Keratinocyte (primary cell): ENCODE measurements around the gene SERINC5. TPM values are rescaled to one million over a fixed set of nuclear protein-coding genes. Genes with fewer than 3 reads are reported as not detected.

Source experiments
- DNase-seq: peaks from one replicate; pipeline ENCODE4 v3.0.0-alpha.2; 2011; ENCODE audit warnings: low read depth, missing footprints, low spot score
- FAIRE-seq: peaks from 2 replicates; lab custom pipeline; 2011; peaks lifted over from hg19 to GRCh38; lab: Jason Lieb, UNC
- H2AFZ ChIP-seq: 2 replicates; pipeline ENCODE4 v1.6.0; 2012; ENCODE audit warnings: low read length, control low read depth, inconsistent platforms; ENCODE audit not compliant: control insufficient read depth
- H3K27ac ChIP-seq: 2 replicates; pipeline ENCODE4 v1.5.1; 2011; ENCODE audit warnings: low read length; ENCODE audit not compliant: control insufficient read depth, insufficient read depth
- H3K27me3 ChIP-seq: 3 replicates; pipeline ENCODE4 v1.6.0; 2011; ENCODE audit warnings: low read length; ENCODE audit not compliant: control insufficient read depth, insufficient read depth; ENCODE audit errors: extremely low read depth
- H3K36me3 ChIP-seq, 2 experiments: 2 replicates in 1 of 2; 3 replicates in 1 of 2; pipeline ENCODE4 v1.5.1; 2011; ENCODE audit warnings: low read length in 2 of 2, mild to moderate bottlenecking in 1 of 2; ENCODE audit not compliant: control insufficient read depth in 2 of 2, insufficient read depth in 2 of 2; ENCODE audit errors: extremely low read depth in 1 of 2
- H3K4me1 ChIP-seq: 3 replicates; pipeline ENCODE4 v1.5.1; 2011; ENCODE audit warnings: low read length; ENCODE audit not compliant: control insufficient read depth, insufficient read depth; ENCODE audit errors: extremely low read depth
- H3K4me2 ChIP-seq: 3 replicates; pipeline ENCODE4 v1.6.0; 2011; ENCODE audit warnings: low read depth, low read length; ENCODE audit not compliant: control insufficient read depth, insufficient read depth; ENCODE audit errors: extremely low read depth
- H3K4me3 ChIP-seq, 3 experiments: fragments of 200-600 bp in 1 of 3; sonication (generic) in 1 of 3; 2 replicates in 2 of 3; 3 replicates in 1 of 3; pipeline ENCODE4 v1.5.1; 2011 to 2016; ENCODE audit warnings: low read length in 3 of 3, mild to moderate bottlenecking in 3 of 3, control low read depth in 2 of 3, inconsistent platforms in 1 of 3, low read depth in 1 of 3, mixed read lengths in 1 of 3, mixed run types in 1 of 3, moderate library complexity in 1 of 3; ENCODE audit not compliant: control insufficient read depth in 2 of 3, insufficient read depth in 2 of 3; ENCODE audit errors: extremely low read depth in 1 of 3
- H3K79me2 ChIP-seq: 2 replicates; pipeline ENCODE4 v1.6.0; 2012; ENCODE audit warnings: low read length; ENCODE audit not compliant: control insufficient read depth, insufficient read depth
- H3K9ac ChIP-seq: 3 replicates; pipeline ENCODE4 v1.6.0; 2011; ENCODE audit warnings: low read length; ENCODE audit not compliant: control insufficient read depth, insufficient read depth; ENCODE audit errors: extremely low read depth
- H3K9me1 ChIP-seq: 3 replicates; pipeline ENCODE4 v1.6.0; 2011; ENCODE audit warnings: low read length; ENCODE audit not compliant: control insufficient read depth, insufficient read depth; ENCODE audit errors: extremely low read depth
- H3K9me3 ChIP-seq: 2 replicates; pipeline ENCODE4 v1.5.1; 2012; ENCODE audit warnings: low read depth, low read length; ENCODE audit not compliant: control insufficient read depth
- H4K20me1 ChIP-seq: 3 replicates; pipeline ENCODE4 v1.6.0; 2011; ENCODE audit warnings: low read length; ENCODE audit not compliant: control insufficient read depth, insufficient read depth; ENCODE audit errors: extremely low read depth
- EZH2 ChIP-seq: IDR thresholded peaks from one replicate; pipeline ENCODE4 v1.6.1; 2012; ENCODE audit warnings: inconsistent platforms, mild to moderate bottlenecking, low read length, moderate library complexity
- dilution Hi-C: fragments of 300-500 bp; cut with MboI; formaldehyde crosslinking; loops from one replicate; pipeline ENCODE4 v1.7.0; 2020; ENCODE audit warnings: low sequenced_read_pairs; ENCODE audit not compliant: extremely low pct_ligation_motif_present
- polyA plus RNA-seq, 5 experiments: library from polyadenylated mRNA; depleted of rRNA in 3 of 5; stranded (reverse) in 3 of 5; stranded (forward) in 1 of 5; unstranded in 1 of 5; fragments of >200 nt; gene quantifications; 1 replicate in 1 of 5; 2 replicates in 3 of 5; 3 replicates in 1 of 5; pipeline versions ENCODE4 v1.2.1 to v1.2.3, GENCODE V29; 2011 to 2012; ENCODE audit warnings: missing spikeins in 2 of 5, low read depth in 1 of 5, low replicate concordance in 1 of 5
- TF ChIP-seq, protein P1 (sequence below), 3 experiments: IDR thresholded peaks in 1 of 3; conservative IDR thresholded peaks in 1 of 3; optimal IDR thresholded peaks in 1 of 3; 2 replicates in 2 of 3; 3 replicates in 1 of 3; pipeline versions ENCODE3 to v1.5.1; 2011; ENCODE audit warnings: low read length in 3 of 3, mild to moderate bottlenecking in 3 of 3, moderate library complexity in 2 of 3, control low read depth in 1 of 3, inconsistent platforms in 1 of 3; ENCODE audit not compliant: insufficient read depth in 2 of 3; ENCODE audit errors: extremely low read depth in 1 of 3

The SERINC5 gene
- polyA plus RNA-seq, 1 donor (not counting 4 experiments of a cell fraction or from before 2014, with no cell fraction given), result 20.0 TPM

DNA sequence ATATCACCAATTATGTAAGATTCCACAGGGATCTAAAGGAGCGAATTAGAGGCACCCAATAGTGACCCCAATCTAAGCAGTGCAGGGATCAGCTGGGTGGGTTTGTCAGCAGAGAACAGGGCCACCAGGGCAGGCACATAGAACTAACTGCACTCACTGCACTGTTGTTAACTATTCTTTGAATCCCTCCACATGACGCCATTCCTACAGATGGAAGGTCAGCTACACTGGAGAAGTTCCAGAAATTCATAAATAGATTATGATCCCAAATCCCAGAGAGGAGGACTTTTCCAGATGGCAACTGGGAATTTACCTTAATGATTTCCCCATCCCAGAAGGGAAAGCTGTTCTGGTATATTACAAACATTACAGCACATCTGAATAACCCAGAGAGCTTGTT lies 136.5 kb downstream of the SERINC5 start:
- H3K36me3 ChIP-seq, result no peaks in the 10 kb centered on the region
- no peaks in the 10 kb centered on the region for H4K20me1 ChIP-seq
- DNase-seq (no peak), FAIRE-seq (no peak)
- no peaks in the 10 kb centered on the region for H3K9me1 ChIP-seq
- no peak overlapping the region for H3K27ac ChIP-seq
- no peak overlapping the region for H3K9ac ChIP-seq
- no peak for TF ChIP-seq EZH2
- TF ChIP-seq, protein P1, sequence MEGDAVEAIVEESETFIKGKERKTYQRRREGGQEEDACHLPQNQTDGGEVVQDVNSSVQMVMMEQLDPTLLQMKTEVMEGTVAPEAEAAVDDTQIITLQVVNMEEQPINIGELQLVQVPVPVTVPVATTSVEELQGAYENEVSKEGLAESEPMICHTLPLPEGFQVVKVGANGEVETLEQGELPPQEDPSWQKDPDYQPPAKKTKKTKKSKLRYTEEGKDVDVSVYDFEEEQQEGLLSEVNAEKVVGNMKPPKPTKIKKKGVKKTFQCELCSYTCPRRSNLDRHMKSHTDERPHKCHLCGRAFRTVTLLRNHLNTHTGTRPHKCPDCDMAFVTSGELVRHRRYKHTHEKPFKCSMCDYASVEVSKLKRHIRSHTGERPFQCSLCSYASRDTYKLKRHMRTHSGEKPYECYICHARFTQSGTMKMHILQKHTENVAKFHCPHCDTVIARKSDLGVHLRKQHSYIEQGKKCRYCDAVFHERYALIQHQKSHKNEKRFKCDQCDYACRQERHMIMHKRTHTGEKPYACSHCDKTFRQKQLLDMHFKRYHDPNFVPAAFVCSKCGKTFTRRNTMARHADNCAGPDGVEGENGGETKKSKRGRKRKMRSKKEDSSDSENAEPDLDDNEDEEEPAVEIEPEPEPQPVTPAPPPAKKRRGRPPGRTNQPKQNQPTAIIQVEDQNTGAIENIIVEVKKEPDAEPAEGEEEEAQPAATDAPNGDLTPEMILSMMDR (optimal IDR thresholded peaks at IDR 0.05 in 1 of 3, IDR thresholded peaks at IDR 0.05 in 1 of 3, conservative IDR thresholded peaks at IDR 0.05 in 1 of 3; ENCODE audit: extremely low read depth in 1 of 3, insufficient read depth in 2 of 3, low read length in 3 of 3), result no peak
- no peaks in the 10 kb centered on the region for H3K9me3 ChIP-seq
- no peaks in the 10 kb centered on the region for H3K27me3 ChIP-seq
- H3K4me2 ChIP-seq, result no peak overlapping the region
- H3K4me3 ChIP-seq, result no peak overlapping the region
- dilution Hi-C loops, result no loop called here
- H3K4me1 ChIP-seq, result no peaks in the 10 kb centered on the region
- H2AFZ ChIP-seq, result no peak overlapping the region
- no peaks in the 10 kb centered on the region for H3K79me2 ChIP-seq

DNA sequence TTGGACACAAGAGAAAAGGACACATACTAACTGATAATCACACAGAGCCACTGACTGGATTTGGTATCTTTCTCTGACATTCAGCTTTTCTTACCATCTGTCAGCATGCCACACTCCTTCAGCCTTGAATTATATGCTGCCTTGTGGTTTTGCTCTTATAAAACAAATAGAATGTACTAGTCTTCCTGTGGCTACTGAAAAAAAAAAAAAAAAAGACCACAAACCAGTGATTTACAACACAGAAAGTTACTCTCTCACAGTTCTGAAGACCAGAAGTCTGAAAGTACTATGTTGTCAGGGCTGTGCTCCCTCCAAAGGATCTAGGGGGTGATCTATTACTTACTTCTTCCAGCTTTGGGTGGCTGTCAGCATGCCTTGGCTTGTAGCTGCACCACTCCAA lies 138.4 kb downstream of the SERINC5 start:
- no peak for TF ChIP-seq EZH2
- dilution Hi-C loops, result no loop called here

DNA sequence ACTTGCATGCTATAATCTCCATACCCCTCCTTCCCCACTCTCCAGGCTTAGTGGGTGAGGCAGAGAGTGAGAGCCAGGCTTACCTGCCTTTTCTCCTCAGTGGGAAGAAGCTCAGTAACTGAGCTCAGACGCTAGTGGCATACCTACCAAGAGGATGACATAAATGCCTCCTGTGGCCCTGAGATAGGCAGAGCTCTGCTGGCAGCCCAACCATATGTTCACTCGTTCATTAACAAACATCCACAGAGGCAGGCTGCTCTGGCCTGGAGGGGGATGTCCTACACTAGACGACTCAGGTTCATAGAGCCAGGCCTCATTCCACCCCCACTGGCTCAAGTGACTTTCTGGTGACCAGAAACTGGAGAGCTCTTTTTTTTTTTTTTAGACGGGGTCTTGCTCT lies 139.4 kb downstream of the SERINC5 start:
- H3K9me1 ChIP-seq, result no peaks in the 10 kb centered on the region
- H3K9me3 ChIP-seq, result no peaks in the 10 kb centered on the region
- FAIRE-seq (no peak), DNase-seq (no peak)
- H3K36me3 ChIP-seq, result no peaks in the 10 kb centered on the region
- H3K79me2 ChIP-seq, result no peaks in the 10 kb centered on the region
- H3K9ac ChIP-seq, result no peak overlapping the region
- dilution Hi-C loops, result no loop called here
- H2AFZ ChIP-seq, result no peak overlapping the region
- H3K4me1 ChIP-seq, result no peaks in the 10 kb centered on the region
- H4K20me1 ChIP-seq, result no peaks in the 10 kb centered on the region
- TF ChIP-seq, protein P1 (optimal IDR thresholded peaks at IDR 0.05 in 1 of 3, IDR thresholded peaks at IDR 0.05 in 1 of 3, conservative IDR thresholded peaks at IDR 0.05 in 1 of 3; ENCODE audit: extremely low read depth in 1 of 3, insufficient read depth in 2 of 3, low read length in 3 of 3), result no peak
- no peak for TF ChIP-seq EZH2
- H3K27ac ChIP-seq, result no peak overlapping the region
- H3K27me3 ChIP-seq, result no peaks in the 10 kb centered on the region
- H3K4me3 ChIP-seq, result no peak overlapping the region
- H3K4me2 ChIP-seq, result no peak overlapping the region

More for the DNA sequence above, 138.4 kb downstream of the SERINC5 start:
- Histone ChIP-seq H3K4me2 (no peak overlapping the region), H3K4me1 (no peaks in the 10 kb centered on the region), H3K4me3 (no peak overlapping the region), H3K79me2 (no peaks in the 10 kb centered on the region), H3K9me3 (no peaks in the 10 kb centered on the region), H3K36me3 (no peaks in the 10 kb centered on the region), H2AFZ (no peak overlapping the region), H3K9me1 (no peaks in the 10 kb centered on the region), H3K27me3 (no peaks in the 10 kb centered on the region), H4K20me1 (no peaks in the 10 kb centered on the region), H3K27ac (no peak overlapping the region), H3K9ac (no peak overlapping the region)
- FAIRE-seq (no peak), DNase-seq (no peak)
